Hepatocyte (in vitro differentiated cells): Measurements from ENCODE around the gene ZFPL1. TPM values are rescaled to one million over a fixed set of nuclear protein-coding genes. Genes with fewer than 3 reads are reported as not detected.

Source experiments
- DNase-seq: peaks from one replicate; pipeline ENCODE4 v3.0.0-alpha.2; 2016; ENCODE audit warnings: low spot score
- H2AFZ ChIP-seq: fragments of 200-600 bp; sonication (generic); 2 replicates; pipeline ENCODE4 v1.6.0; 2016; ENCODE audit warnings: antibody characterized with exemption, mild to moderate bottlenecking
- H3K27ac ChIP-seq: fragments of 200-600 bp; sonication (generic); 2 replicates; pipeline ENCODE4 v1.5.1; 2016; ENCODE audit warnings: mild to moderate bottlenecking
- H3K27me3 ChIP-seq: fragments of 200-600 bp; sonication (generic); 2 replicates; pipeline ENCODE4 v1.6.1; 2016
- H3K36me3 ChIP-seq: fragments of 200-600 bp; sonication (generic); replicated peaks from 2 replicates; pipeline ENCODE4 v1.5.1; 2016; ENCODE audit warnings: low read depth; ENCODE audit not compliant: insufficient read depth
- H3K4me1 ChIP-seq: fragments of 200-600 bp; sonication (generic); 2 replicates; pipeline ENCODE4 v1.5.1; 2016; ENCODE audit warnings: mild to moderate bottlenecking, moderate library complexity; ENCODE audit not compliant: insufficient read depth
- H3K4me2 ChIP-seq: fragments of 200-600 bp; sonication (generic); 2 replicates; pipeline ENCODE4 v1.6.0; 2016
- H3K4me3 ChIP-seq: fragments of 200-600 bp; sonication (generic); 2 replicates; pipeline ENCODE4 v1.5.1; 2016; ENCODE audit warnings: mild to moderate bottlenecking
- H3K79me2 ChIP-seq: fragments of 200-600 bp; sonication (generic); 2 replicates; pipeline ENCODE4 v1.6.0; 2017; ENCODE audit warnings: mild to moderate bottlenecking
- H3K9me2 ChIP-seq: fragments of 200-600 bp; sonication (generic); replicated peaks from 2 replicates; pipeline ENCODE4 v1.6.0; 2017; ENCODE audit warnings: mild to moderate bottlenecking; ENCODE audit not compliant: insufficient read depth
- H3K9me3 ChIP-seq: fragments of 200-600 bp; sonication (generic); 2 replicates; pipeline ENCODE4 v1.5.1; 2016; ENCODE audit warnings: low read depth, mild to moderate bottlenecking
- H4K20me1 ChIP-seq: fragments of 200-600 bp; sonication (generic); 2 replicates; pipeline ENCODE4 v1.6.0; 2016; ENCODE audit warnings: mild to moderate bottlenecking; ENCODE audit not compliant: insufficient read depth, poor library complexity, severe bottlenecking
- EZH2 ChIP-seq: fragments of 200-600 bp; sonication (generic); IDR thresholded peaks from 2 replicates; pipeline ENCODE4 v1.6.1; 2016; ENCODE audit warnings: antibody characterized with exemption, mild to moderate bottlenecking, borderline replicate concordance
- EZH2phosphoT487 ChIP-seq: fragments of 200-600 bp; sonication (generic); IDR thresholded peaks from one replicate; pipeline ENCODE4 v1.6.1; 2018; ENCODE audit warnings: antibody characterized with exemption, mild to moderate bottlenecking, low read depth, moderate library complexity; ENCODE audit not compliant: unreplicated experiment, severe bottlenecking
- WGBS: methylation state at CpG from one replicate; pipeline ENCODE4 v1.1.6; 2016; ENCODE audit warnings: low lambda C conversion rate; ENCODE audit errors: missing lambda C conversion rate; 5-methylcytosine and 5-hydroxymethylcytosine counted together
- polyA plus RNA-seq: library from polyadenylated mRNA; unstranded; fragments of >200 nt; fragmentation: Nextera tagmentation; extraction: Ambion mirVana; gene quantifications from 2 replicates; pipeline ENCODE4 v1.2.1, GENCODE V29; 2016
- total RNA-seq: library from RNA; depleted of rRNA; stranded (reverse); fragments of >200 nt; gene quantifications from 2 replicates; pipeline ENCODE4 v1.2.3, GENCODE V29; 2014
- TF ChIP-seq, protein P1 (sequence below): fragments of 200-600 bp; sonication (generic); IDR thresholded peaks from 2 replicates; pipeline ENCODE4 v1.5.1; 2016; ENCODE audit warnings: antibody characterized with exemption, mild to moderate bottlenecking; ENCODE audit not compliant: poor library complexity

Gene ZFPL1
- total and polyA plus RNA-seq, 2 experiments from 2014 or later = 41.0 to 52.7 TPM

DNA sequence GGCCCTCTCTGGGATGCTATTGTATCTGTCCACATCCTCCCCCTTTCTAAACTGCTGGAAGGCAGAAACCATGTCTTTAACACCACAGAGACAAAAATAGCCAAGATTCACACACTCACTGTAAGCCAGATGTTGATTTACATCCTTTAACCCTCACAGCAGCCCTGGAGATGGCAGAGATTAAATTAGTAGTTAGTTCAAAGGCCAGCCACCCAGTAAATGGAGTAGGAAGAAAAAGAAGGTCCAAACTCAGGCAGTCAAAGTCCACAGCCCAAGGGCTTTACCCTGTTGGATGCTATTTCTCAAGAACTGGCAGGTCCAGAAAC lies 35.6 kb downstream of the ZFPL1 start:
- no peak for DNase-seq
- H4K20me1 ChIP-seq = no peaks in the 10 kb centered on the region
- H3K27ac ChIP-seq = peak overlapping the region; percentile 14
- no peaks in the 10 kb centered on the region for H3K9me3 ChIP-seq
- peaks cover 23% of the 10 kb centered on the region for H3K4me1 ChIP-seq
- TF ChIP-seq, protein P1, sequence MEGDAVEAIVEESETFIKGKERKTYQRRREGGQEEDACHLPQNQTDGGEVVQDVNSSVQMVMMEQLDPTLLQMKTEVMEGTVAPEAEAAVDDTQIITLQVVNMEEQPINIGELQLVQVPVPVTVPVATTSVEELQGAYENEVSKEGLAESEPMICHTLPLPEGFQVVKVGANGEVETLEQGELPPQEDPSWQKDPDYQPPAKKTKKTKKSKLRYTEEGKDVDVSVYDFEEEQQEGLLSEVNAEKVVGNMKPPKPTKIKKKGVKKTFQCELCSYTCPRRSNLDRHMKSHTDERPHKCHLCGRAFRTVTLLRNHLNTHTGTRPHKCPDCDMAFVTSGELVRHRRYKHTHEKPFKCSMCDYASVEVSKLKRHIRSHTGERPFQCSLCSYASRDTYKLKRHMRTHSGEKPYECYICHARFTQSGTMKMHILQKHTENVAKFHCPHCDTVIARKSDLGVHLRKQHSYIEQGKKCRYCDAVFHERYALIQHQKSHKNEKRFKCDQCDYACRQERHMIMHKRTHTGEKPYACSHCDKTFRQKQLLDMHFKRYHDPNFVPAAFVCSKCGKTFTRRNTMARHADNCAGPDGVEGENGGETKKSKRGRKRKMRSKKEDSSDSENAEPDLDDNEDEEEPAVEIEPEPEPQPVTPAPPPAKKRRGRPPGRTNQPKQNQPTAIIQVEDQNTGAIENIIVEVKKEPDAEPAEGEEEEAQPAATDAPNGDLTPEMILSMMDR = no peak
- no peak for TF ChIP-seq EZH2phosphoT487
- TF ChIP-seq EZH2 = no peak
- peaks cover 2% of the 10 kb centered on the region for H3K36me3 ChIP-seq
- H3K4me2 ChIP-seq = no peak overlapping the region
- H3K27me3 ChIP-seq = no peaks in the 10 kb centered on the region
- H2AFZ ChIP-seq = no peak overlapping the region
- H3K4me3 ChIP-seq = no peak overlapping the region
- peaks cover 68% of the 10 kb centered on the region for H3K79me2 ChIP-seq
- no peaks in the 10 kb centered on the region for H3K9me2 ChIP-seq

DNA sequence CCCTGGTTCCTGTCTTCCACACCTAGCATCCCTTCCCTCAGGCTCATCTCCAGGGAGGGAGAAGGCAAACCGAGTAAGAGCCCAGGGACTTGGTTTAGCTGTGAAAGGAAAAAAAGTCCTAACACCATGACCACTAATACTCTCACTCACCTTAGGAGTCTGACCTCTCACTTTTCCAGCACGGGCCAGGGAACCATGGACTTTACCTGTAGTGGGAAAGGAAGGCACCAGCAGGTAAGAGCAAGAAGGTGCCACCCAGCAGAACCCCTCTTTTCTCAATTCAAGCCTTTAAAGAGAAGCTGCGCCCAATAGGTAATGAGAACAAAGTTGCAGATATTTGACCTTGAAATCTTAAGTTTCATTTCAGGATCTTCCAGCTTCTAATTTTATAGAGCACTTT lies 36.8 kb downstream of the ZFPL1 start:
- Histone ChIP-seq H4K20me1 (no peaks in the 10 kb centered on the region), H2AFZ (no peak overlapping the region), H3K4me3 (peak overlapping the region; percentile 60), H3K9me3 (no peaks in the 10 kb centered on the region), H3K4me2 (peak overlapping the region; percentile 89), H3K9me2 (no peaks in the 10 kb centered on the region), H3K27ac (peak overlapping the region; percentile 93), H3K79me2 (peaks cover 64% of the 10 kb centered on the region), H3K4me1 (peaks cover 23% of the 10 kb centered on the region), H3K27me3 (no peaks in the 10 kb centered on the region), H3K36me3 (peaks cover 2% of the 10 kb centered on the region)
- no peak for DNase-seq
- 90% methylated on average over 3 of the region's 3 CpGs for WGBS
- no peak for TF ChIP-seq EZH2phosphoT487
- TF ChIP-seq EZH2 = no peak
- TF ChIP-seq, protein P1 = no peak

DNA sequence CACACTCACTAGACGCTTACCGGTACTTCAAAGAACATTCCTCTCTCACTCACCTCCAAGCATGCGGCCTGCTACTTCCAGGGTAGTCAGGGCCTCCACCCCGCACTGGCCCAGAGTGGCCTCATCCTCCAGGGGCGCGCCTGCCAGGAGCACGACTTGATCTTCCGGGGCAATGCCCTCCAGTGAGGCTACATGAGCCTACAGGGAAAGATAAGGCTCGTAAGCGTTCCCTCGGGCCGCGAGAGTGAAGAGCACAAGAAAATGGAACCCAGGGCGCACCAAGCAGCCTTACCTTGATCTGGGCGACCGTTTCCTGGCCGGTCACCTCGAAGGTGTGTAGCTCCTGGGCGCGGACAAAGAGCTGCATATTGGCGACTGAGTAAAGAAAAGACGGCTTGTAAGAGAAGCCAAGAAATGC lies 37.4 kb downstream of the ZFPL1 start:
- TF ChIP-seq EZH2 = no peak
- TF ChIP-seq, protein P1 = no peak
- TF ChIP-seq EZH2phosphoT487 = no peak
- Histone ChIP-seq H4K20me1 (no peaks in the 10 kb centered on the region), H3K27ac (peak overlapping the region; percentile 93), H3K4me1 (peaks cover 17% of the 10 kb centered on the region), H2AFZ (no peak overlapping the region), H3K9me2 (no peaks in the 10 kb centered on the region), H3K4me2 (peak overlapping the region; percentile 89), H3K4me3 (peak overlapping the region; percentile 60), H3K36me3 (peaks cover 2% of the 10 kb centered on the region), H3K79me2 (peaks cover 58% of the 10 kb centered on the region), H3K27me3 (no peaks in the 10 kb centered on the region), H3K9me3 (no peaks in the 10 kb centered on the region)
- DNase-seq = peak; percentile 72
- WGBS = 3% methylated on average over 22 of the region's 22 CpGs
